Gastroesophageal sphincter (tissue), 4 donors: ENCODE measurements around the gene NXNL2. TPM values are rescaled to one million over a fixed set of nuclear protein-coding genes. Genes with fewer than 3 reads are reported as not detected.
A peak's percentile ranks its signal among the peaks of the same experiment; 100 is the strongest.

ENCODE experiments used
- ATAC-seq: fragments of 150-250 bp; one replicate; pipeline ENCODE4 v1.9.1; 2016; ENCODE audit warnings: mild to moderate bottlenecking, moderate library complexity
- H3K27ac ChIP-seq, 4 donors: fragments of 200-600 bp; sonication (generic) in 3 of 4; 1 replicate in 3 of 4; 2 replicates in 1 of 4; pipeline ENCODE4 v1.5.1; 2016 to 2019
- H3K27me3 ChIP-seq: fragments of 200-600 bp; sonication (generic); one replicate; pipeline ENCODE4 v1.5.1; 2019
- H3K36me3 ChIP-seq, 2 donors: fragments of 200-600 bp; sonication (generic); one replicate each; pipeline ENCODE4 v1.5.1; 2019; ENCODE audit warnings: control low read depth in 1 of 2
- H3K4me1 ChIP-seq, 3 donors: fragments of 200-600 bp; sonication (generic); 1 replicate in 2 of 3; 2 replicates in 1 of 3; pipeline ENCODE4 v1.5.1; 2016 to 2019; ENCODE audit warnings: control low read depth in 2 of 3
- H3K4me3 ChIP-seq, 2 donors: fragments of 200-600 bp; sonication (generic); one replicate each; pipeline ENCODE4 v1.5.1; 2019; ENCODE audit warnings: mild to moderate bottlenecking in 1 of 2, moderate library complexity in 1 of 2
- H3K9me3 ChIP-seq, 3 donors: fragments of 200-600 bp; sonication (generic); one replicate each; pipeline ENCODE4 v1.5.1; 2017 to 2019; ENCODE audit warnings: control low read depth in 2 of 3
- CTCF ChIP-seq, 4 experiments: fragments of 200-600 bp in 2 of 4; fragments of 450-650 bp in 2 of 4; sonication (generic) in 1 of 4; IDR thresholded peaks; one replicate each; pipeline ENCODE4 v1.5.1; 2017 to 2019; ENCODE audit warnings: antibody characterized with exemption in 4 of 4, mild to moderate bottlenecking in 2 of 4, moderate library complexity in 2 of 4
- EP300 ChIP-seq: sonication (generic); formaldehyde crosslinking; IDR thresholded peaks from one replicate; pipeline ENCODE4 v1.6.1; 2017; ENCODE audit warnings: antibody characterized with exemption, mild to moderate bottlenecking
- POLR2A ChIP-seq, 2 donors: fragments of 450-650 bp; IDR thresholded peaks; one replicate each; pipeline ENCODE4 v1.6.1; 2017; ENCODE audit warnings: antibody characterized with exemption in 2 of 2, mild to moderate bottlenecking in 2 of 2, moderate library complexity in 1 of 2
- POLR2AphosphoS5 ChIP-seq: sonication (generic); formaldehyde crosslinking; IDR thresholded peaks from one replicate; pipeline ENCODE4 v1.6.1; 2017; ENCODE audit warnings: antibody characterized with exemption
- WGBS, 2 donors: methylation state at CpG; one replicate each; pipeline ENCODE4 v1.1.5; 2018; ENCODE audit warnings: low coverage in 1 of 2; 5-methylcytosine and 5-hydroxymethylcytosine counted together
- total RNA-seq, 4 donors: library from RNA; depleted of rRNA; stranded (reverse); fragments of >200 nt; gene quantifications; one replicate each; pipeline ENCODE4 v1.1.0, GENCODE V29; 2016

The NXNL2 gene
- total RNA-seq, 4 donors from 2014 or later: 0.62 to 3.1 (median 1.2) TPM; not detected in 1

- Histone ChIP-seq H3K27ac (no peak overlapping the region), H3K27me3 (no peaks in the 10 kb centered on the region), H3K9me3 (no peaks in the 10 kb centered on the region), H3K4me1 (no peaks in the 10 kb centered on the region), H3K36me3 (no peaks in the 10 kb centered on the region), H3K4me3 (no peak overlapping the region)
- WGBS, 2 donors: 100% methylated on average over 1 of the region's 4 CpGs
- no peak for ATAC-seq
- no peak for TF ChIP-seq POLR2A (IDR thresholded peaks at IDR 0.05)
- no peak for TF ChIP-seq EP300
Measured at GRCh38 chr9:88522360-88522759, 12.6 kb upstream of the NXNL2 start.

- no peak for ATAC-seq
- H3K9me3 ChIP-seq: no peaks in the 10 kb centered on the region
- H3K27me3 ChIP-seq: no peaks in the 10 kb centered on the region
- 70 to 92% methylated on average over 2 to 3 of the region's 3 CpGs for WGBS, 2 donors
- H3K4me3 ChIP-seq: no peak overlapping the region
- H3K27ac ChIP-seq: no peak overlapping the region
- TF ChIP-seq CTCF (IDR thresholded peaks at IDR 0.05) (no peak), POLR2A (IDR thresholded peaks at IDR 0.05) (no peak)
- no peaks in the 10 kb centered on the region for H3K36me3 ChIP-seq
- no peaks in the 10 kb centered on the region for H3K4me1 ChIP-seq
Measured at GRCh38 chr9:88523056-88523455, 11.9 kb upstream of the NXNL2 start.

GRCh38 chr9:88524911-88525310, 10.1 kb upstream of the NXNL2 start:
- no peak overlapping the region for H3K4me3 ChIP-seq
- no peak for ATAC-seq
- 88% methylated on average over 4 of the region's 8 CpGs; no CpG with 5 or more reads in 1 of the 2 donors for WGBS, 2 donors
- no peaks in the 10 kb centered on the region for H3K36me3 ChIP-seq
- peaks cover 0 to 14% (median 0%) of the 10 kb centered on the region in 3 donors for H3K4me1 ChIP-seq
- H3K9me3 ChIP-seq: no peaks in the 10 kb centered on the region
- TF ChIP-seq EP300 (no peak), CTCF (IDR thresholded peaks at IDR 0.05) (no peak), POLR2AphosphoS5 (no peak), POLR2A (IDR thresholded peaks at IDR 0.05) (no peak)
- no peaks in the 10 kb centered on the region for H3K27me3 ChIP-seq
- H3K27ac ChIP-seq: no peak overlapping the region

DNA sequence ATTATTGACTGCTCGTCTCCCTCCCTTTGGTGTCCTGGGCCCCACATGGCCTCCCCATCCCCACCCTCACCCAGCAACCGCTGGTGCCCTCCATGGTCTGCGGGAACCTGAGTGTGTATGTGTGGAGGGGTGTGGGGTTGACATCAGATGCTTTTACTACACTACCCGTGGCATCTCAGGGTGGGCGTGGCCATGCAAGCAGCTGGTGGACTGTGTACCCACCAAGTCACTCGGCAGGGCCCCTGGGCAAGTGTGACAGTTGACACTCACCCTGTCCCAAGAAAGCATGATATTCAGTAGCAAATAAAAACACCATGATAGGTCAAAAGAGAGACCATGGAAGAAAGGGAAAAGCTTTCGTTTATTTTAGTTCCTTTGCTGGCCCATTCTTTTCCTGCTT, 7.4 kb upstream of the NXNL2 start:
- no peak for ATAC-seq
- H3K9me3 ChIP-seq: no peaks in the 10 kb centered on the region
- no peak overlapping the region for H3K27ac ChIP-seq
- no peaks in the 10 kb centered on the region for H3K27me3 ChIP-seq
- H3K4me1 ChIP-seq: peaks cover 0 to 26% (median 0%) of the 10 kb centered on the region in 3 donors
- no peaks in the 10 kb centered on the region for H3K36me3 ChIP-seq
- no peak overlapping the region for H3K4me3 ChIP-seq
- TF ChIP-seq EP300: no peak
- TF ChIP-seq CTCF (IDR thresholded peaks at IDR 0.05): no peak
- no peak for TF ChIP-seq POLR2A (IDR thresholded peaks at IDR 0.05)
- TF ChIP-seq POLR2AphosphoS5: no peak
- 66 to 91% methylated on average over 3 of the region's 7 CpGs for WGBS, 2 donors

GRCh38 chr9:88528080-88528790, 6.7 kb upstream of the NXNL2 start:
- no peak for TF ChIP-seq EP300
- peak; percentile 20 for TF ChIP-seq POLR2AphosphoS5
- Histone ChIP-seq H3K27ac (peak overlapping the region in 2 of 4 donors; percentile 26 to 45), H3K36me3 (no peaks in the 10 kb centered on the region), H3K4me1 (peaks cover 0 to 26% (median 0%) of the 10 kb centered on the region in 3 donors), H3K9me3 (no peaks in the 10 kb centered on the region), H3K4me3 (no peak overlapping the region), H3K27me3 (no peaks in the 10 kb centered on the region)
- ATAC-seq: peak; percentile 35
- WGBS, 2 donors: 73 to 86% methylated on average over 4 to 6 of the region's 6 CpGs

GRCh38 chr9:88529496-88529895, 5.5 kb upstream of the NXNL2 start:
- 100% methylated on average over 1 of the region's 6 CpGs; no CpG with 5 or more reads in 1 of the 2 donors for WGBS, 2 donors

More at GRCh38 chr9:88529496-88529895, 5.5 kb upstream of the NXNL2 start:
- no peaks in the 10 kb centered on the region for H3K36me3 ChIP-seq
- no peaks in the 10 kb centered on the region for H3K9me3 ChIP-seq
- ATAC-seq: no peak
- H3K4me3 ChIP-seq: no peak overlapping the region
- no peak for TF ChIP-seq CTCF (IDR thresholded peaks at IDR 0.05)
- no peak for TF ChIP-seq POLR2A (IDR thresholded peaks at IDR 0.05)
- no peak for TF ChIP-seq POLR2AphosphoS5
- TF ChIP-seq EP300: no peak
- H3K27me3 ChIP-seq: no peaks in the 10 kb centered on the region
- H3K4me1 ChIP-seq: peaks cover 0 to 34% (median 0%) of the 10 kb centered on the region in 3 donors
- peak overlapping the region in 2 of 4 donors; percentile 31 to 45 for H3K27ac ChIP-seq
